Esophagus muscularis mucosa (tissue), 4 donors: ENCODE data around the gene ZEB2. TPM values are rescaled to one million over a fixed set of nuclear protein-coding genes. Genes with fewer than 3 reads are reported as not detected.
A peak's percentile ranks its signal among the peaks of the same experiment; 100 is the strongest.

Source experiments
- DNase-seq: peaks from one replicate; pipeline ENCODE4 v3.0.0-alpha.2; 2017; ENCODE audit errors: extremely low spot score
- H3K27ac ChIP-seq, 4 donors: fragments of 200-600 bp; sonication (generic); replicated peaks in 1 of 4; 1 replicate in 3 of 4; 2 replicates in 1 of 4; pipeline ENCODE4 v1.5.1; 2016 to 2019; ENCODE audit warnings: mild to moderate bottlenecking in 1 of 4
- H3K27me3 ChIP-seq, 4 donors: fragments of 200-600 bp; sonication (generic); one replicate each; pipeline versions ENCODE4 v1.5.1 to v1.6.0; 2016 to 2019
- H3K36me3 ChIP-seq, 4 donors: fragments of 200-600 bp; sonication (generic); one replicate each; pipeline ENCODE4 v1.5.1; 2016 to 2019
- H3K4me1 ChIP-seq, 4 donors: fragments of 200-600 bp; sonication (generic); one replicate each; pipeline ENCODE4 v1.5.1; 2016 to 2019
- H3K4me3 ChIP-seq, 4 donors: fragments of 200-600 bp; sonication (generic); 1 replicate in 2 of 4; 2 replicates in 2 of 4; pipeline ENCODE4 v1.5.1; 2016 to 2019; ENCODE audit warnings: mild to moderate bottlenecking in 4 of 4, moderate library complexity in 1 of 4
- H3K9me3 ChIP-seq, 4 donors: fragments of 200-600 bp; sonication (generic); 1 replicate in 3 of 4; 2 replicates in 1 of 4; pipeline ENCODE4 v1.5.1; 2016 to 2019
- CTCF ChIP-seq, 3 experiments: fragments of 200-600 bp in 2 of 3; fragments of 450-650 bp in 1 of 3; sonication (generic) in 2 of 3; IDR thresholded peaks; one replicate each; pipeline ENCODE4 v1.5.1; 2017 to 2019; ENCODE audit warnings: antibody characterized with exemption in 3 of 3, mild to moderate bottlenecking in 2 of 3, moderate library complexity in 1 of 3
- EP300 ChIP-seq: sonication (generic); formaldehyde crosslinking; IDR thresholded peaks from one replicate; pipeline ENCODE4 v1.6.1; 2017; ENCODE audit warnings: antibody characterized with exemption
- POLR2A ChIP-seq: fragments of 450-650 bp; IDR thresholded peaks from one replicate; pipeline ENCODE4 v1.6.1; 2017; ENCODE audit warnings: antibody characterized with exemption, moderate library complexity, mild to moderate bottlenecking, low read depth
- POLR2AphosphoS5 ChIP-seq, 2 donors: sonication (generic); formaldehyde crosslinking; IDR thresholded peaks; one replicate each; pipeline ENCODE4 v1.6.1; 2017; ENCODE audit warnings: antibody characterized with exemption in 2 of 2
- WGBS: methylation state at CpG from one replicate; pipeline ENCODE4 v1.1.5; 2018; 5-methylcytosine and 5-hydroxymethylcytosine counted together
- intact Hi-C: fragments of 100-400 bp; cut with DNase I; formaldehyde crosslinking; loops from one replicate; pipeline ENCODE4 v1.15.1; 2023
- total RNA-seq, 4 donors: library from RNA; depleted of rRNA; stranded (reverse); fragments of >200 nt; gene quantifications; one replicate each; pipeline versions ENCODE4 v1.1.0 to v1.2.1, GENCODE V29; 2016

The ZEB2 gene
- total RNA-seq, 4 donors from 2014 or later, result 41.2 to 68.3 (median 55.7) TPM

GRCh38 chr2:144496092-144496976, 23.6 kb downstream of the ZEB2 start:
- intact Hi-C loops, result no loop called here
- no peaks in the 10 kb centered on the region for H3K36me3 ChIP-seq
- 68% methylated on average over 10 of the region's 10 CpGs for WGBS

GRCh38 chr2:144495227-144496091, 24.5 kb downstream of the ZEB2 start:
- no peak overlapping the region for H3K4me3 ChIP-seq

More at GRCh38 chr2:144496092-144496976, 23.6 kb downstream of the ZEB2 start:
- Histone ChIP-seq H3K4me3 (no peak overlapping the region), H3K4me1 (peaks cover 0 to 29% (median 8%) of the 10 kb centered on the region in 4 donors), H3K27me3 (no peaks in the 10 kb centered on the region), H3K9me3 (no peaks in the 10 kb centered on the region), H3K27ac (peak overlapping the region in 3 of 4 donors; percentile 2 to 39 (median 17))
- TF ChIP-seq POLR2A (no peak), EP300 (no peak), POLR2AphosphoS5 (IDR thresholded peaks at IDR 0.05) (peak in 1 of 2 donors; percentile 7), CTCF (IDR thresholded peaks at IDR 0.05) (no peak)
- DNase-seq, result no peak

GRCh38 chr2:144493027-144493809, 26.7 kb downstream of the ZEB2 start:
- intact Hi-C loops, result no loop called here
- DNase-seq, result no peak
- Histone ChIP-seq H3K4me3 (no peak overlapping the region), H3K27me3 (no peaks in the 10 kb centered on the region), H3K27ac (no peak overlapping the region), H3K4me1 (peaks cover 0 to 33% (median 12%) of the 10 kb centered on the region in 4 donors), H3K9me3 (no peaks in the 10 kb centered on the region), H3K36me3 (no peaks in the 10 kb centered on the region)
- TF ChIP-seq POLR2A, result no peak
- TF ChIP-seq CTCF (IDR thresholded peaks at IDR 0.05), result no peak
- TF ChIP-seq EP300, result no peak
- TF ChIP-seq POLR2AphosphoS5 (IDR thresholded peaks at IDR 0.05), result no peak
- WGBS, result 80% methylated on average over 8 of the region's 8 CpGs

More at GRCh38 chr2:144495227-144496091, 24.5 kb downstream of the ZEB2 start:
- Histone ChIP-seq H3K4me1 (peaks cover 0 to 33% (median 8%) of the 10 kb centered on the region in 4 donors), H3K36me3 (no peaks in the 10 kb centered on the region), H3K27me3 (no peaks in the 10 kb centered on the region), H3K27ac (peak overlapping the region in 3 of 4 donors; percentile 2 to 39 (median 17)), H3K9me3 (no peaks in the 10 kb centered on the region)
- intact Hi-C loops, result no loop called here
- WGBS, result 66% methylated on average over 6 of the region's 6 CpGs
- no peak for TF ChIP-seq POLR2A
- no peak for TF ChIP-seq POLR2AphosphoS5 (IDR thresholded peaks at IDR 0.05)
- no peak for TF ChIP-seq EP300
- no peak for TF ChIP-seq CTCF (IDR thresholded peaks at IDR 0.05)
- no peak for DNase-seq

GRCh38 chr2:144490857-144491256, 29.1 kb downstream of the ZEB2 start:
- H3K27me3 ChIP-seq, result no peaks in the 10 kb centered on the region
- intact Hi-C loops, result no loop called here
- no peak for DNase-seq
- WGBS, result 95% methylated on average over 15 of the region's 15 CpGs
- H3K36me3 ChIP-seq, result no peaks in the 10 kb centered on the region
- no peak overlapping the region for H3K27ac ChIP-seq
- H3K4me3 ChIP-seq, result no peak overlapping the region
- no peaks in the 10 kb centered on the region for H3K9me3 ChIP-seq
- TF ChIP-seq EP300 (no peak), POLR2A (no peak), CTCF (IDR thresholded peaks at IDR 0.05) (no peak)
- H3K4me1 ChIP-seq, result peaks cover 0 to 35% (median 9%) of the 10 kb centered on the region in 4 donors
